ENCODE results near the gene RRAGC.

- TF ChIP-seq POLR2AphosphoS5 (IDR thresholded peaks at IDR 0.05) (no peak), TAF1 (IDR thresholded peaks at IDR 0.05; ENCODE audit: low read depth) (no peak), CTCF (IDR thresholded peaks at IDR 0.05; ENCODE audit: poor library complexity, severe bottlenecking) (no peak), RAD21 (conservative IDR thresholded peaks at IDR 0.05) (no peak)
Observed at GRCh38 chr1:38820860-38821259, 38.7 kb downstream of the RRAGC start.
